ENCODE results near the gene EXOC3L1.

DNA sequence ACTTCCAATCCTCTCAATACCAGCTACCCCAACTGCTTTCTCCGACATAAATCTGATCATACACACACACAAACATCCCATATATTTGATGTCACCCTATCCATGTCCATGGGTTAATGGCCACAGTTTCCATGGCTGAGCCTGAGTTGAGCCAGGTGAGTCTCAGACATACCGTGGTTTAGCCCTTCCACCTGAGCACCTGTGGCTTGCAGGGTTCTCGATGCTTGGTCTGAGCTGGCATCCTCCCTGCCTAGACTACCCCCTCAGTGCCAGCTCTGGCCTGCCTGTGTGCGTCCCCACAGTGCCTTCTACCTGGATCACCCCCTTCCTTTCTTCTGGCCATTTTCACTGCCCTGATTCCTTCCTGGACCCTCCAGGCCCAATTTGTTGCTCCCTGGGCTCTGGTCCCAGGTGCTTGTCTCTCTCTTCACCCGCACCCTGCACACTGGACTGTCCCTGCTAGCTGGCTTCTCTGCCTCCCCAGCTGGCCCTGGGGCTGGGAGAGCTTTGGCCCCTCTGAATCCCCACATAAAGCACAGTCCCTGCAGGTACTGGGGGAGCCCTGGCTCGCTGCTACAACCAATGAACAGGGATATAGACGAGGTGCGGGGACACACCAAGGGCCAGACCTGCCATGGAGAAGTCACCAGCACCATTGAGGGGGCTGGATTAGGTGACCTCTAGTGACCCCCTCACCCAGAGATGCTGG lies 16.3 kb upstream of the EXOC3L1 start:
- TF ChIP-seq, protein P1, sequence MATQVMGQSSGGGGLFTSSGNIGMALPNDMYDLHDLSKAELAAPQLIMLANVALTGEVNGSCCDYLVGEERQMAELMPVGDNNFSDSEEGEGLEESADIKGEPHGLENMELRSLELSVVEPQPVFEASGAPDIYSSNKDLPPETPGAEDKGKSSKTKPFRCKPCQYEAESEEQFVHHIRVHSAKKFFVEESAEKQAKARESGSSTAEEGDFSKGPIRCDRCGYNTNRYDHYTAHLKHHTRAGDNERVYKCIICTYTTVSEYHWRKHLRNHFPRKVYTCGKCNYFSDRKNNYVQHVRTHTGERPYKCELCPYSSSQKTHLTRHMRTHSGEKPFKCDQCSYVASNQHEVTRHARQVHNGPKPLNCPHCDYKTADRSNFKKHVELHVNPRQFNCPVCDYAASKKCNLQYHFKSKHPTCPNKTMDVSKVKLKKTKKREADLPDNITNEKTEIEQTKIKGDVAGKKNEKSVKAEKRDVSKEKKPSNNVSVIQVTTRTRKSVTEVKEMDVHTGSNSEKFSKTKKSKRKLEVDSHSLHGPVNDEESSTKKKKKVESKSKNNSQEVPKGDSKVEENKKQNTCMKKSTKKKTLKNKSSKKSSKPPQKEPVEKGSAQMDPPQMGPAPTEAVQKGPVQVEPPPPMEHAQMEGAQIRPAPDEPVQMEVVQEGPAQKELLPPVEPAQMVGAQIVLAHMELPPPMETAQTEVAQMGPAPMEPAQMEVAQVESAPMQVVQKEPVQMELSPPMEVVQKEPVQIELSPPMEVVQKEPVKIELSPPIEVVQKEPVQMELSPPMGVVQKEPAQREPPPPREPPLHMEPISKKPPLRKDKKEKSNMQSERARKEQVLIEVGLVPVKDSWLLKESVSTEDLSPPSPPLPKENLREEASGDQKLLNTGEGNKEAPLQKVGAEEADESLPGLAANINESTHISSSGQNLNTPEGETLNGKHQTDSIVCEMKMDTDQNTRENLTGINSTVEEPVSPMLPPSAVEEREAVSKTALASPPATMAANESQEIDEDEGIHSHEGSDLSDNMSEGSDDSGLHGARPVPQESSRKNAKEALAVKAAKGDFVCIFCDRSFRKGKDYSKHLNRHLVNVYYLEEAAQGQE (IDR thresholded peaks at IDR 0.05; ENCODE audit: low read depth): no peak
- TF ChIP-seq EP300 (IDR thresholded peaks at IDR 0.05; ENCODE audit: borderline replicate concordance) (no peak), TAF1 (IDR thresholded peaks at IDR 0.05; ENCODE audit: low read depth) (no peak), YY1 (IDR thresholded peaks at IDR 0.05; ENCODE audit: low read depth) (no peak), RAD21 (IDR thresholded peaks at IDR 0.05; ENCODE audit: low read depth) (no peak), NFIC (IDR thresholded peaks at IDR 0.05) (no peak)
- TF ChIP-seq, protein P2, sequence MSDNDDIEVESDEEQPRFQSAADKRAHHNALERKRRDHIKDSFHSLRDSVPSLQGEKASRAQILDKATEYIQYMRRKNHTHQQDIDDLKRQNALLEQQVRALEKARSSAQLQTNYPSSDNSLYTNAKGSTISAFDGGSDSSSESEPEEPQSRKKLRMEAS (IDR thresholded peaks at IDR 0.05): no peak
